Measurements from ENCODE around the gene ACSF3. TPM values are rescaled to one million over a fixed set of nuclear protein-coding genes. Genes with fewer than 3 reads are reported as not detected.

ACSF3 gene
- total and polyA plus RNA-seq, 3 donors from 2014 or later, result 30.3 to 70.1 (median 61.0) TPM

DNA sequence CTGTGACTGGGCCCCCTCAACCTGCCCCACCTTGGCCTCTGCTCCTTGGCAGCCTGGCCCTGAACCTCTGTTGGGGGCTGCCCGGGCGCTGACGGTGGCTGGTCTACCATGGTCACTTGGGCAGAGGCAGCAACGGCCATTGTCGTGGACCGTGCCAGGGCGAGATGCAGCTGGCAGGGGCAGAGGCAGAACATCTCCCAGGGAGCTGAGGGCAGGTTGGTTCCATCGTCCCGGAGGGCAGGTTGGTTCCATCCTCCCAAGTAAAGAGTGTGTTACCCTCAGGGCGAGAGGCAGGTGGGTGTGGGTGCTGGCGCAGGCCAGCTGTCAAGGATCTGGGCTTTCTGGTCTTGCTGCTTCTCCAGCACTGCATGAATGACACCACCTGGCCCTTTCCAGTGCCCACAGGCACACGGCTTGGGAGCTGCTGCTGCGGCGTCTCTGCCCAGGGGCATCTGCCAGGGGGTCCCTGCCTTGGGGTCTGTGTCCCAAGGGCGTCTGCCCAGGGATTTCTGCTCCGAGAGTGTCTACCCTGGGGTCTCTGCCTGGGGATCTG is 12.0 kb downstream of the ACSF3 start:
- WGBS, 2 donors, result 92 to 97% methylated on average over 3 to 16 of the region's 16 CpGs
- intact Hi-C loops (cut with DNase I; ENCODE audit: low total_unique reads), result no loop called here
- Histone ChIP-seq H3K9me3 (no peaks in the 10 kb centered on the region), H3K4me1 (no peaks in the 10 kb centered on the region), H3K27ac (no peak overlapping the region), H3K36me3 (ENCODE audit: low read depth, missing control alignments) (no peaks in the 10 kb centered on the region), H3K27me3 (no peaks in the 10 kb centered on the region), H3K4me3 (no peak overlapping the region)
- no peak for TF ChIP-seq POLR2A (IDR thresholded peaks at IDR 0.05)
- DNase-seq, result no peak

DNA sequence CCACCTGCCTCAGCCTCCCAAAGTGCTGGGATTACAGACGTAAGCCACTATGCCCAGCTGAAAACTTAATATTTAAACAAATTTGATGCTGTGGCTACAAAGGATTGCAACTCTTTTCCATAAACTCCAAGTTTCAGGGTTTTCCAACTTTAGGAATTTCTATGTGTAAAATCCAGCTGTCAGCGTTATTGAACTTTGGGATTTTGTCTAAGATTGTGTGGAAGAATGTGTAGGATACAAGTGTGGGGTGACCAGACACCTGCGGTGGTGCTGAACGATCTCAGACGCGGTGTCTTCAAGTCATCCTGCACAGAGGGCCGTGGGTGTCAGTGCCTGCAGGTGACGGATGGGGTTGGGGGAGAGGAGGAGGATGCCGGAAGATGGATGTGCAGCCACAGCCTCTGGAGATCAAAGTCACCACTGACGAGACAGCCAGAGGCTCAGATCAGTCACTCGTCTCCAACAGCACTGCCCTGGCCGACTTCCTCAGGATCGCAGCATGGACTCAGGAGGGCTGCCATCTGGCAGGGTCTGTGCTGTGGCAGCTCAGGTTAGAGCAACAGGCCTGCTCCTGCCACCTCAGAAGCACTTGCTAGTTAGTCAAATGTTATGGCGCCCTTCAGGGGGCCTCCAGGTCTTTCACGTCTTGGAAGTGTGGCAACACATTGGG is 13.0 kb downstream of the ACSF3 start:
- 80 to 90% methylated on average over 13 to 15 of the region's 15 CpGs for WGBS, 2 donors
- Histone ChIP-seq H3K27ac (no peak overlapping the region), H3K27me3 (no peaks in the 10 kb centered on the region), H3K4me1 (no peaks in the 10 kb centered on the region), H3K9me3 (no peaks in the 10 kb centered on the region), H3K36me3 (ENCODE audit: low read depth, missing control alignments) (no peaks in the 10 kb centered on the region), H3K4me3 (no peak overlapping the region)
- no peak for DNase-seq
- TF ChIP-seq POLR2A (IDR thresholded peaks at IDR 0.05), result no peak
- intact Hi-C loops (cut with DNase I; ENCODE audit: low total_unique reads), result no loop called here

DNA sequence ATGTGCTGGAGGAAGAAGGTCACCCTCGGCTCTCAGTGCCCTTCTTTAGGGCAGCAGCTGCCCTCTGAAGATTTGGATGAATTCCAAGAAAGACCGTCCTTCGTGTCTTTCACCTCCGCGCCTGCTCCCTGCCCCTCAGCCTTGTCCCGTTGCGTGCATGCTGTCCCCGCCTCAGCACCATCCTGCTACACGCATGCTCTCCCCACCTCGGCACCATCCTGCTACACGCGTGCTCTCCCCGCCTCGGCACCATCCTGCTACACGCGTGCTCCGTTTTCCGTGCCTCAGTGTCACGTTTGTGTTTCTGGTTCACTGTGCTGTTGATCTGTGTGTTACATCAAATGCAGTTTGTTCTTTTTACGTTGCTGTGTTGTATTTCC is 13.5 kb downstream of the ACSF3 start:
- intact Hi-C loops (cut with DNase I; ENCODE audit: low total_unique reads), result no loop called here
- 89 to 96% methylated on average over 20 of the region's 20 CpGs for WGBS, 2 donors
- Histone ChIP-seq H3K9me3 (no peaks in the 10 kb centered on the region), H3K27ac (no peak overlapping the region), H3K36me3 (ENCODE audit: low read depth, missing control alignments) (no peaks in the 10 kb centered on the region), H3K27me3 (no peaks in the 10 kb centered on the region), H3K4me1 (no peaks in the 10 kb centered on the region), H3K4me3 (no peak overlapping the region)
- DNase-seq, result no peak
- TF ChIP-seq POLR2A (IDR thresholded peaks at IDR 0.05), result no peak
- TF ChIP-seq, protein P1, sequence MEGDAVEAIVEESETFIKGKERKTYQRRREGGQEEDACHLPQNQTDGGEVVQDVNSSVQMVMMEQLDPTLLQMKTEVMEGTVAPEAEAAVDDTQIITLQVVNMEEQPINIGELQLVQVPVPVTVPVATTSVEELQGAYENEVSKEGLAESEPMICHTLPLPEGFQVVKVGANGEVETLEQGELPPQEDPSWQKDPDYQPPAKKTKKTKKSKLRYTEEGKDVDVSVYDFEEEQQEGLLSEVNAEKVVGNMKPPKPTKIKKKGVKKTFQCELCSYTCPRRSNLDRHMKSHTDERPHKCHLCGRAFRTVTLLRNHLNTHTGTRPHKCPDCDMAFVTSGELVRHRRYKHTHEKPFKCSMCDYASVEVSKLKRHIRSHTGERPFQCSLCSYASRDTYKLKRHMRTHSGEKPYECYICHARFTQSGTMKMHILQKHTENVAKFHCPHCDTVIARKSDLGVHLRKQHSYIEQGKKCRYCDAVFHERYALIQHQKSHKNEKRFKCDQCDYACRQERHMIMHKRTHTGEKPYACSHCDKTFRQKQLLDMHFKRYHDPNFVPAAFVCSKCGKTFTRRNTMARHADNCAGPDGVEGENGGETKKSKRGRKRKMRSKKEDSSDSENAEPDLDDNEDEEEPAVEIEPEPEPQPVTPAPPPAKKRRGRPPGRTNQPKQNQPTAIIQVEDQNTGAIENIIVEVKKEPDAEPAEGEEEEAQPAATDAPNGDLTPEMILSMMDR (IDR thresholded peaks at IDR 0.05), result no peak

DNA sequence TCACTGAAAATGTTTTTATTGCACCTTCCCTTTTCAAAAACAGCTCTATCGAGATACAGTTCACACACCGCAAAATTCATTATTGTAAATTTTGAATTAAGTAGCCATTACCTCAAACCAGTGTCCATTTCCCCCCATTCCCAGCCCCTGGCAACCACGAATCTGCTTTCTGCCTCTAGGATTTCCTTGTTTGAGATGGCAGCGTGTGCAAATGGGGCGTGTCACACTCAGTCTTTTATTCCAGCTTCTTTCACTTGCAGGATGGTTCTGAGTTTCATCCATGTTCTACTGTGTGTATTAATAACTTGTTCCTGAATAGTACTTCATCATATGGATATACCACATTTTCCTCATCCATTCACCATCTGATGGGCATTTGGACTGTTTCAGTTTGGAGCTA is 14.8 kb downstream of the ACSF3 start:
- H3K4me1 ChIP-seq, result no peaks in the 10 kb centered on the region
- no peak overlapping the region for H3K27ac ChIP-seq
- H3K4me3 ChIP-seq, result no peak overlapping the region
- DNase-seq, result no peak
- TF ChIP-seq, protein P1 (IDR thresholded peaks at IDR 0.05), result no peak
- TF ChIP-seq POLR2A (IDR thresholded peaks at IDR 0.05), result no peak
- 93 to 94% methylated on average over 5 of the region's 5 CpGs for WGBS, 2 donors
- intact Hi-C loops (cut with DNase I; ENCODE audit: low total_unique reads), result no loop called here
- no peaks in the 10 kb centered on the region for H3K9me3 ChIP-seq
- no peaks in the 10 kb centered on the region for H3K27me3 ChIP-seq
- H3K36me3 ChIP-seq (ENCODE audit: low read depth, missing control alignments), result no peaks in the 10 kb centered on the region

DNA sequence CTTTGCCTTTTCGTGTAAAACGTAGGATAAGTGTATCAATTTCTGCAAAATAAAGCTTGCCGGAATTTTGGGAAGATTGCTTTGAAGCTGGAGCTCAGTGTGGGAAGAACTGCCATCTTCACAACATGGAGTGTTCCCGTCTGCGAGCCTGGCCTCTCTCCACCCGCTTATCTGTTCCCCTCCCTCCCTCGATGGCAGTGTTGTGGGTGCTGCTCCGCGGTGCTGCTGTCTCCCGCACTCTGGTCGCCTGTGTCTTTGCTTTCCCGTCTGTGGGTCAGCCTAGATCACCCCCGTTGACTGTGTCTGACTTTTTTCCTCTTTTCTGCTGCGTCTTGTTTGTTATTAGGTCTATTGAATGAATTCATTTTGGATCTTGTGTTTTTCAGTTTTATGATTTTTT is 17.0 kb downstream of the ACSF3 start:
- no peak for TF ChIP-seq POLR2A (IDR thresholded peaks at IDR 0.05)
- TF ChIP-seq, protein P1 (IDR thresholded peaks at IDR 0.05), result no peak
- Histone ChIP-seq H3K9me3 (no peaks in the 10 kb centered on the region), H3K4me1 (no peaks in the 10 kb centered on the region), H3K36me3 (ENCODE audit: low read depth, missing control alignments) (no peaks in the 10 kb centered on the region), H3K4me3 (no peak overlapping the region), H3K27me3 (no peaks in the 10 kb centered on the region), H3K27ac (no peak overlapping the region)
- 62 to 78% methylated on average over 14 of the region's 14 CpGs for WGBS, 2 donors
- peak; percentile 59 for DNase-seq
- intact Hi-C loops (cut with DNase I; ENCODE audit: low total_unique reads), result no loop called here

DNA sequence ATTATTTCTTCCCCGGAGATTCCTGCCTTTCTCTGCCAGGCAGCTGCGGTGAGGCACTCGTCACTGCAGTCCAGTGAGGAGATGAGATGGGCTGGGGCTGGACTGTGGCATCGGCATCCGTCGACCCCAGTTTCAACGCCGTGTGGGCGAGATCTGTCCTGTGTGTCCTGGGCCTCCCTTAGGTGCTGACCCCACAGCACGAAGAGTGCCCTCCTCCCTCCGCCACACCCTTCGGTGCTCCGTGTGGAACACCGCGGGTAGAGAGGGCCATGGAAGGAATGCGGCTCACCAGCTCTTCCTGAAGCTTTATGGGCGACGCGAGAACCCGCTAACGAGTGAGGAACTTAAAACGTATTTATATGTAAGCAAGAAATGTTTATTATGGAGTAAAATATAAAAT is 17.6 kb downstream of the ACSF3 start:
- TF ChIP-seq POLR2A (IDR thresholded peaks at IDR 0.05), result no peak
- TF ChIP-seq, protein P1 (IDR thresholded peaks at IDR 0.05), result no peak
- intact Hi-C loops (cut with DNase I; ENCODE audit: low total_unique reads), result no loop called here
- 89 to 95% methylated on average over 22 of the region's 22 CpGs for WGBS, 2 donors
- Histone ChIP-seq H3K4me3 (no peak overlapping the region), H3K27me3 (no peaks in the 10 kb centered on the region), H3K4me1 (no peaks in the 10 kb centered on the region), H3K27ac (peak overlapping the region in 1 of 2 donors; percentile 21), H3K36me3 (ENCODE audit: low read depth, missing control alignments) (no peaks in the 10 kb centered on the region), H3K9me3 (no peaks in the 10 kb centered on the region)
- no peak for DNase-seq

All from testis (tissue), 3 donors.